Keratinocyte (primary cell): ENCODE measurements around the gene MUC2. TPM values are rescaled to one million over a fixed set of nuclear protein-coding genes. Genes with fewer than 3 reads are reported as not detected.

Source experiments
- DNase-seq: peaks from one replicate; pipeline ENCODE4 v3.0.0-alpha.2; 2011; ENCODE audit warnings: low read depth, missing footprints, low spot score
- FAIRE-seq: peaks from 2 replicates; lab custom pipeline; 2011; peaks lifted over from hg19 to GRCh38; lab: Jason Lieb, UNC
- H2AFZ ChIP-seq: 2 replicates; pipeline ENCODE4 v1.6.0; 2012; ENCODE audit warnings: low read length, control low read depth, inconsistent platforms; ENCODE audit not compliant: control insufficient read depth
- H3K27ac ChIP-seq: 2 replicates; pipeline ENCODE4 v1.5.1; 2011; ENCODE audit warnings: low read length; ENCODE audit not compliant: control insufficient read depth, insufficient read depth
- H3K27me3 ChIP-seq: 3 replicates; pipeline ENCODE4 v1.6.0; 2011; ENCODE audit warnings: low read length; ENCODE audit not compliant: control insufficient read depth, insufficient read depth; ENCODE audit errors: extremely low read depth
- H3K36me3 ChIP-seq, 2 experiments: 2 replicates in 1 of 2; 3 replicates in 1 of 2; pipeline ENCODE4 v1.5.1; 2011; ENCODE audit warnings: low read length in 2 of 2, mild to moderate bottlenecking in 1 of 2; ENCODE audit not compliant: control insufficient read depth in 2 of 2, insufficient read depth in 2 of 2; ENCODE audit errors: extremely low read depth in 1 of 2
- H3K4me1 ChIP-seq: 3 replicates; pipeline ENCODE4 v1.5.1; 2011; ENCODE audit warnings: low read length; ENCODE audit not compliant: control insufficient read depth, insufficient read depth; ENCODE audit errors: extremely low read depth
- H3K4me2 ChIP-seq: 3 replicates; pipeline ENCODE4 v1.6.0; 2011; ENCODE audit warnings: low read depth, low read length; ENCODE audit not compliant: control insufficient read depth, insufficient read depth; ENCODE audit errors: extremely low read depth
- H3K4me3 ChIP-seq, 3 experiments: fragments of 200-600 bp in 1 of 3; sonication (generic) in 1 of 3; 2 replicates in 2 of 3; 3 replicates in 1 of 3; pipeline ENCODE4 v1.5.1; 2011 to 2016; ENCODE audit warnings: low read length in 3 of 3, mild to moderate bottlenecking in 3 of 3, control low read depth in 2 of 3, inconsistent platforms in 1 of 3, low read depth in 1 of 3, mixed read lengths in 1 of 3, mixed run types in 1 of 3, moderate library complexity in 1 of 3; ENCODE audit not compliant: control insufficient read depth in 2 of 3, insufficient read depth in 2 of 3; ENCODE audit errors: extremely low read depth in 1 of 3
- H3K79me2 ChIP-seq: 2 replicates; pipeline ENCODE4 v1.6.0; 2012; ENCODE audit warnings: low read length; ENCODE audit not compliant: control insufficient read depth, insufficient read depth
- H3K9ac ChIP-seq: 3 replicates; pipeline ENCODE4 v1.6.0; 2011; ENCODE audit warnings: low read length; ENCODE audit not compliant: control insufficient read depth, insufficient read depth; ENCODE audit errors: extremely low read depth
- H3K9me1 ChIP-seq: 3 replicates; pipeline ENCODE4 v1.6.0; 2011; ENCODE audit warnings: low read length; ENCODE audit not compliant: control insufficient read depth, insufficient read depth; ENCODE audit errors: extremely low read depth
- H3K9me3 ChIP-seq: 2 replicates; pipeline ENCODE4 v1.5.1; 2012; ENCODE audit warnings: low read depth, low read length; ENCODE audit not compliant: control insufficient read depth
- H4K20me1 ChIP-seq: 3 replicates; pipeline ENCODE4 v1.6.0; 2011; ENCODE audit warnings: low read length; ENCODE audit not compliant: control insufficient read depth, insufficient read depth; ENCODE audit errors: extremely low read depth
- EZH2 ChIP-seq: IDR thresholded peaks from one replicate; pipeline ENCODE4 v1.6.1; 2012; ENCODE audit warnings: inconsistent platforms, mild to moderate bottlenecking, low read length, moderate library complexity
- dilution Hi-C: fragments of 300-500 bp; cut with MboI; formaldehyde crosslinking; loops from one replicate; pipeline ENCODE4 v1.7.0; 2020; ENCODE audit warnings: low sequenced_read_pairs; ENCODE audit not compliant: extremely low pct_ligation_motif_present
- polyA plus RNA-seq, 5 experiments: library from polyadenylated mRNA; depleted of rRNA in 3 of 5; stranded (reverse) in 3 of 5; stranded (forward) in 1 of 5; unstranded in 1 of 5; fragments of >200 nt; gene quantifications; 1 replicate in 1 of 5; 2 replicates in 3 of 5; 3 replicates in 1 of 5; pipeline versions ENCODE4 v1.2.1 to v1.2.3, GENCODE V29; 2011 to 2012; ENCODE audit warnings: missing spikeins in 2 of 5, low read depth in 1 of 5, low replicate concordance in 1 of 5
- TF ChIP-seq, protein P1 (sequence below), 3 experiments: IDR thresholded peaks in 1 of 3; conservative IDR thresholded peaks in 1 of 3; optimal IDR thresholded peaks in 1 of 3; 2 replicates in 2 of 3; 3 replicates in 1 of 3; pipeline versions ENCODE3 to v1.5.1; 2011; ENCODE audit warnings: low read length in 3 of 3, mild to moderate bottlenecking in 3 of 3, moderate library complexity in 2 of 3, control low read depth in 1 of 3, inconsistent platforms in 1 of 3; ENCODE audit not compliant: insufficient read depth in 2 of 3; ENCODE audit errors: extremely low read depth in 1 of 3

The MUC2 gene
- polyA plus RNA-seq, 1 donor (not counting 4 experiments of a cell fraction or from before 2014, with no cell fraction given), result not detected

DNA sequence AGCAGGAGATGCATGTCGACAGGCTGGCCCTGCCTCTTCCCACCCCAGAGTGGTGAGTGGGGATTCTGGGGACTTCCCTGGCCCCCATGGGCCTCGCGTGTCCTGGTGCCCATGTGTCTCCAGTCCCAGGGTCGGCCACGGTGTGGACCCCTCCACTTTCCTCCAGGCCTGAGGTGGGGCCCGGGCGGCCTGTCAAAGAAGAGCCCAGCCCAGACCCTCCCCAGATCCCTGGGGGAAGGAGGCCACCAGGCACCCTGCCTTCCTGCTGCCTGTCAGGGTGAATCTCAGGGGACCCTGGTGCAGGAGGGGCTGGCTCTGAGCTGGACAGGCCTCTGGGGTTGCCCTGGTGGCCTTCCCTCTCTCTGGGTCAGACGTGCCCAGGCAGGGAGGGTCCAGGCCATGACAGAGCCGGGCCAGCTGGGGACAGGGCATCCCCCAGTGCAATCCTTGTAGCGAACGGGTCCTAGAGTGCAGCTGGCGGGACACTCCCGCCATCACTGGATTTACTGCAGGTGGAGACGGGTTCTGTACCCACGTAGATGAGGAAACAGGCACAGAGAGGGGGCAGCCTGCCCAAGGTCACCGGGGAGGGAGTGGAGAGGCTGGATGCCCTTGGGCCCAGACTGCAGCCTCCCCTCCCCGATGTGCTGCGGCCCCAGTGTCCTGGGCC, 24.6 kb upstream of the MUC2 start:
- Histone ChIP-seq H3K9ac (no peak overlapping the region), H4K20me1 (peaks cover 3% of the 10 kb centered on the region), H3K79me2 (no peaks in the 10 kb centered on the region), H3K36me3 (no peaks in the 10 kb centered on the region), H3K9me1 (no peaks in the 10 kb centered on the region), H3K4me1 (peaks cover 6% of the 10 kb centered on the region), H3K4me3 (no peak overlapping the region), H3K27me3 (peaks cover 23% of the 10 kb centered on the region), H3K4me2 (no peak overlapping the region), H2AFZ (no peak overlapping the region), H3K27ac (no peak overlapping the region), H3K9me3 (no peaks in the 10 kb centered on the region)
- TF ChIP-seq, protein P1, sequence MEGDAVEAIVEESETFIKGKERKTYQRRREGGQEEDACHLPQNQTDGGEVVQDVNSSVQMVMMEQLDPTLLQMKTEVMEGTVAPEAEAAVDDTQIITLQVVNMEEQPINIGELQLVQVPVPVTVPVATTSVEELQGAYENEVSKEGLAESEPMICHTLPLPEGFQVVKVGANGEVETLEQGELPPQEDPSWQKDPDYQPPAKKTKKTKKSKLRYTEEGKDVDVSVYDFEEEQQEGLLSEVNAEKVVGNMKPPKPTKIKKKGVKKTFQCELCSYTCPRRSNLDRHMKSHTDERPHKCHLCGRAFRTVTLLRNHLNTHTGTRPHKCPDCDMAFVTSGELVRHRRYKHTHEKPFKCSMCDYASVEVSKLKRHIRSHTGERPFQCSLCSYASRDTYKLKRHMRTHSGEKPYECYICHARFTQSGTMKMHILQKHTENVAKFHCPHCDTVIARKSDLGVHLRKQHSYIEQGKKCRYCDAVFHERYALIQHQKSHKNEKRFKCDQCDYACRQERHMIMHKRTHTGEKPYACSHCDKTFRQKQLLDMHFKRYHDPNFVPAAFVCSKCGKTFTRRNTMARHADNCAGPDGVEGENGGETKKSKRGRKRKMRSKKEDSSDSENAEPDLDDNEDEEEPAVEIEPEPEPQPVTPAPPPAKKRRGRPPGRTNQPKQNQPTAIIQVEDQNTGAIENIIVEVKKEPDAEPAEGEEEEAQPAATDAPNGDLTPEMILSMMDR (optimal IDR thresholded peaks at IDR 0.05 in 1 of 3, IDR thresholded peaks at IDR 0.05 in 1 of 3, conservative IDR thresholded peaks at IDR 0.05 in 1 of 3; ENCODE audit: extremely low read depth in 1 of 3, insufficient read depth in 2 of 3, low read length in 3 of 3), result no peak
- FAIRE-seq (no peak), DNase-seq (no peak)
- dilution Hi-C loops, result no loop called here

DNA sequence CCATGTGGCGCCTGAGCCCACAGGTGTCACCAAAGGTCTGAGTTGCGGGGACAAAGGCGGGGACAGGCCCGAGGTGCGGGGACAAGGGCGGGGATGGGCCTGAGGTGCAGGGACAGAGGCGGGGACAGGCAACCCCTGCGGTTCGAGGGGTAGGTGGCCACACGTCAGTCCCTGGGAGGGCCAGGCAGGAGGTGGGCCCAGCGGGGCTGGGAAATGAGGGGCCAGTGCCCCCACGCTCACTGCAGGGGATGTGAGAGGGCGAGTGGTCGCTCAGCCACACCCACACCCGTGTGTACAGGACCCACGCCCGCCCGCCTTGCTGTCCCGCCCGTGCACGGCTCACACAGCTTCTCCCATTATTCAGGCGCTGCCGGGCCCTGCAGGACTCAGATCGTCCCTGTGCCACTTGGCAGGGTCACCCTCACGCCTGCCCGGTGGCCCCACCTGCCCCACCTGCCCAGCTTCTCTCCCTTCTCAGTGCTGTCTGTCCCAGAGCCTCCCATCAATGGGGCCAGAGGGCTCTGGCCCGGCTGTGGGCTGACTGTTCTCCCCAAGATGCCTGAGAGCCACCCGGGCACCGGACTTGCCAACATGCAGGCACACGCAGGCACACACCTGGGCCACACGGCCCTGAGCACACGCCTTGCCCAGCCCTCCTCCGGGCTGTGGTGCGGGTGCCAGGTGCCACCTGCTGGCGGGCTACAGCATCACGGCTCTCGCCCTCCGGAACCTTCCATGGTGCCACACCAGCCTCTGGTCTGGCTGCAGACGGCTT, 23.9 kb upstream of the MUC2 start:
- H2AFZ ChIP-seq, result no peak overlapping the region
- DNase-seq, result peak; percentile 66
- H3K9ac ChIP-seq, result no peak overlapping the region
- H3K27me3 ChIP-seq, result peaks cover 24% of the 10 kb centered on the region
- no peaks in the 10 kb centered on the region for H3K9me1 ChIP-seq
- peak overlapping the region; percentile 6 for H3K4me2 ChIP-seq
- H4K20me1 ChIP-seq, result peaks cover 3% of the 10 kb centered on the region
- TF ChIP-seq, protein P1 (optimal IDR thresholded peaks at IDR 0.05 in 1 of 3, IDR thresholded peaks at IDR 0.05 in 1 of 3, conservative IDR thresholded peaks at IDR 0.05 in 1 of 3; ENCODE audit: extremely low read depth in 1 of 3, insufficient read depth in 2 of 3, low read length in 3 of 3), result peak; percentile 94 to 100 (median 99)
- TF ChIP-seq EZH2, result no peak
- H3K4me1 ChIP-seq, result peaks cover 6% of the 10 kb centered on the region
- dilution Hi-C loops, result no loop called here
- H3K36me3 ChIP-seq, result no peaks in the 10 kb centered on the region
- no peaks in the 10 kb centered on the region for H3K9me3 ChIP-seq
- no peak overlapping the region for H3K4me3 ChIP-seq
- no peak overlapping the region for H3K27ac ChIP-seq
- FAIRE-seq, result peak; percentile 57
- no peaks in the 10 kb centered on the region for H3K79me2 ChIP-seq
